VCaP (cell line): ENCODE results near the gene RBPJL.
A peak's percentile ranks its signal among the peaks of the same experiment; 100 is the strongest.

Experiments used
- H3K27ac ChIP-seq: fragments of 450-650 bp; 2 replicates; pipeline ENCODE4 v1.5.1; 2017
- TF ChIP-seq, protein P1 (sequence below): fragments of 450-650 bp; conservative IDR thresholded peaks from 2 replicates; pipeline ENCODE4 v1.5.1; 2017; ENCODE audit warnings: mild to moderate bottlenecking, moderate library complexity

The RBPJL gene, protein sequence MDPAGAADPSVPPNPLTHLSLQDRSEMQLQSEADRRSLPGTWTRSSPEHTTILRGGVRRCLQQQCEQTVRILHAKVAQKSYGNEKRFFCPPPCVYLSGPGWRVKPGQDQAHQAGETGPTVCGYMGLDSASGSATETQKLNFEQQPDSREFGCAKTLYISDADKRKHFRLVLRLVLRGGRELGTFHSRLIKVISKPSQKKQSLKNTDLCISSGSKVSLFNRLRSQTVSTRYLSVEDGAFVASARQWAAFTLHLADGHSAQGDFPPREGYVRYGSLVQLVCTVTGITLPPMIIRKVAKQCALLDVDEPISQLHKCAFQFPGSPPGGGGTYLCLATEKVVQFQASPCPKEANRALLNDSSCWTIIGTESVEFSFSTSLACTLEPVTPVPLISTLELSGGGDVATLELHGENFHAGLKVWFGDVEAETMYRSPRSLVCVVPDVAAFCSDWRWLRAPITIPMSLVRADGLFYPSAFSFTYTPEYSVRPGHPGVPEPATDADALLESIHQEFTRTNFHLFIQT

DNA sequence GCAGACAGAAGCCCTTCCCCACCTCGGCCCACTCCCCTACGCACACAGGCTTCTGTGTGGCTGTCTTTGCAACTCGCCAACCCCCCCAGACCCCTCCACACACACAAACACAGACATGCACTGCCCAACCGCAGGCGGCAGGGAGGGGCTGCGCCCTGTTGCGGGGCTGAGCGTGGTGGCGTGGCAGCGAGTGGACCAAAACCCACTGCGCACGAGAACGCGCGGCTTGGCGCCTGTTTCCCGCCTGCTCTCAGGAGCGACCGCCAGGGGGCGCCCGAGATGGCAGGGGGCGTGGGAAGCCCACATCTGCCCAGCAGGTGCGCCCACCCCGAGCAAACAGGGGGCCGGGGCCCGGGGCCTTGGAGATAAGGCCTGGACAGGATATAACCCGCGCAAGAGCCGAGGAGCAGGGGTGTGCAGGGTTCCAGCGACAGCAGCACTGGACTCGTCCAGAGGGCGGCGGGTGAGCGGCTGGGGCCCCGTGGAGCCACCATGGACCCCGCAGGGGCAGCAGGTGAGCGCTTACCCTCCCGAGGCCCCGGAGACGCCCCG, at the start of gene RBPJL:
RBPJL (plus strand) TSS at position 410 of the 552 bp plus-strand sequence; CDS start at position 493, 83 bp downstream.
- TF ChIP-seq, protein P1, sequence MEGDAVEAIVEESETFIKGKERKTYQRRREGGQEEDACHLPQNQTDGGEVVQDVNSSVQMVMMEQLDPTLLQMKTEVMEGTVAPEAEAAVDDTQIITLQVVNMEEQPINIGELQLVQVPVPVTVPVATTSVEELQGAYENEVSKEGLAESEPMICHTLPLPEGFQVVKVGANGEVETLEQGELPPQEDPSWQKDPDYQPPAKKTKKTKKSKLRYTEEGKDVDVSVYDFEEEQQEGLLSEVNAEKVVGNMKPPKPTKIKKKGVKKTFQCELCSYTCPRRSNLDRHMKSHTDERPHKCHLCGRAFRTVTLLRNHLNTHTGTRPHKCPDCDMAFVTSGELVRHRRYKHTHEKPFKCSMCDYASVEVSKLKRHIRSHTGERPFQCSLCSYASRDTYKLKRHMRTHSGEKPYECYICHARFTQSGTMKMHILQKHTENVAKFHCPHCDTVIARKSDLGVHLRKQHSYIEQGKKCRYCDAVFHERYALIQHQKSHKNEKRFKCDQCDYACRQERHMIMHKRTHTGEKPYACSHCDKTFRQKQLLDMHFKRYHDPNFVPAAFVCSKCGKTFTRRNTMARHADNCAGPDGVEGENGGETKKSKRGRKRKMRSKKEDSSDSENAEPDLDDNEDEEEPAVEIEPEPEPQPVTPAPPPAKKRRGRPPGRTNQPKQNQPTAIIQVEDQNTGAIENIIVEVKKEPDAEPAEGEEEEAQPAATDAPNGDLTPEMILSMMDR: peak; percentile 54
- H3K27ac ChIP-seq: no peak within 1 kb of the TSS

DNA sequence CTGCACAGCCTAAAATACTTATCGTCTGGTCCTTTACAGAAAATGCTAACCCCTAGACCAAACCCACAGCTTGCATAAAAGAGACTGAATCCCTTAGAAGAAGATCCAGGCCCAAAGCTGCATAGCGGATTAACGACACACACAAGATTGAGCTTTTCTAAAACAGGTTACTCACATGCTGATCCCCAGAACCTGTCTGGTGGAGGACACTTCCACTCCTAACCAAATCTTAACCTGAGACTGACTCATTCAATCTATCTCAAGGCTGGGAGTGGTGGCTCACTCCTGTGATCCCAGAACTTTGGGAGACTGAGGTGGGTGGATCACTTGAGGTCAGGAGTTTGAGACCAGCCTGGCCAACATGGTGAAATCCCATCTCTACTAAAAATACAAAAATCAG, 49.5 kb upstream of the RBPJL start:
- TF ChIP-seq, protein P1: no peak
- H3K27ac ChIP-seq: no peak overlapping the region

DNA sequence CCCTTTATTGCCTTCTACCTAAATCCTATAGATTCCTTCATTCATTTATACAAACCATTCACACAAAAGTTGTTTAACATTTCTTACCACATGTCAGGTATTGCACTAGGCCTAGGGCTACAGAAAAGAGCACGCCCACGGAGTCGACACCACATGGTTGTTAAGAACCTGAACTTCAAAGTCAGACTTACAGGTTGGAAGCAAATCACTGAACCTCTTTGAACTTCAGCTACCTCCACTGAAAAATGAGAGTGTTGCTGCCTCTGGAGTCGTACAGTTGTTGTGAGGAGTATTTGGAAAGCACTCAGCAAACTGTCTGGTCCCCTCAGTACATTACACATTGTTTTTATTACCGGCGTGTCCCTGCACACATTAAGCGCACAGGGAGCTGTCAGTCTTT, 48.9 kb upstream of the RBPJL start:
- TF ChIP-seq, protein P1: no peak
- no peak overlapping the region for H3K27ac ChIP-seq

DNA sequence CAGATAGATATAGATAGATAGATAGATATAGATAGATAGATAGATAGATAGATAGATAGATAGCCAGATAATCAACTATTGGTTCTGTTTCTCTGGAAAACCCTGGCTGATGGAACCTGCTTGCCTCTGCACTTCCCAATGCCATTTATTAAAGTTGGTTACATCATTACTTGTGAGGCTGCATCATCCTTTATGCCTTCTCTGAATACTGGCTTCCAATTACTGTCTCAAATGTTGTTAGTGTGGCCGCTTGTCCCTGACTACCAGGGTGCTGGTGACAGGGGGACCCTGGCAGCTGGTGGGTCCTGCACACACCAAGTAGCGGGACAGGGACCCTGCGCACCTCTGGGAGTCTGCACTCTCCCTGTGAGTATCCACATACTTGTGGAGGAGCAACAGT, 48.4 kb upstream of the RBPJL start:
- TF ChIP-seq, protein P1: no peak
- no peak overlapping the region for H3K27ac ChIP-seq

DNA sequence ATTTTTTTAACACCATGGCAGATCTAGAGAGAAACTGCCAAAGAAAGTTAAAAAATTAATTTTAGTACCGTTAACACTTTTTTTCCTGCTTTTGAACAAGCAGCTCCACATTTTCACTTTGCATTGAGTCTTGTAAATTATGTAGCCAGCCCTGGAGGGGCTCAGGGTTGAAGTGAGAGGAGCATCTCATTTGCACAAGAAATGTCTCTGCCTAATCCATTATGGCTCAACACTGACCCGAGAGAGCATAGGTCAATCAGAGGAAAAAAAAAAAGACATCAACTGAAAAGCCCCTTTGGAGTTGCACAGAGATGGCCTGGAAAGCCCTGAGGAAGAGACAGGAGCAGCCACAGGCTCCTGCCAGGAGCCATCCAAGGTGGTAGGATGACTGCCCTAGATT, 48.0 kb upstream of the RBPJL start:
- TF ChIP-seq, protein P1: no peak
- no peak overlapping the region for H3K27ac ChIP-seq

DNA sequence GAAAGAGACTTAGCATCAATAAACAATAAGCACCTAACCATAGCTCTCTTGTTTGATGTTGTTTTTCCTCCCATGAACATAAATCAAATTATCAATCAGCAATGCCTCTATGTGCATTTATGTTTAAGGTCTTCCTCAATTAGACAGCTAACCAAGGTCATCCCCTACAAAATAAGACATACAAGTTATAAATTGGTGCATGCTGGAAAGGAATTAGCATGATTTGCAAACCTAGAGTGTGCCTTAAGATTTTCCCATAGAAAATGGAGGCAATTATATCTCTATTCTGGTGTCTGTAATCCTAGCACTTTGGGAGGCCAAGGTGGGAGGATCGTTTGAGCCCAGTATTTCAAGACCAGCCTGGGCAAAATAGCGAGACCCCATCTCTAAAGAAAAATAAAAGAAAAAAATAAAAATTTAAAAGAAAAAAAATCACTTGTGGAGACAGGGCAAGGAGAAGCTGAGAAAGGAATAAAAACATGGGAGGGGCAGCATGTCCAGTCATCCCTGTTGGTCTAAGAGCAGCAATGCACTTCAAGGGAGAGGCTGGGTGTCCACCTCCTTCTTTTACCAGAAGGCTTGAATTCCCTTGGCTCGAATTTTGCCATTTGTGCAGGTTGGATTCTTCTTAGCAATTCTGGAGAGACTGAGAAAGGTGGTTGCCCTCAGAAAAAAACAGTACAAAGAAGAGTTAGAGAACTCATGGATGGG, 42.9 kb upstream of the RBPJL start:
- TF ChIP-seq, protein P1: no peak

DNA sequence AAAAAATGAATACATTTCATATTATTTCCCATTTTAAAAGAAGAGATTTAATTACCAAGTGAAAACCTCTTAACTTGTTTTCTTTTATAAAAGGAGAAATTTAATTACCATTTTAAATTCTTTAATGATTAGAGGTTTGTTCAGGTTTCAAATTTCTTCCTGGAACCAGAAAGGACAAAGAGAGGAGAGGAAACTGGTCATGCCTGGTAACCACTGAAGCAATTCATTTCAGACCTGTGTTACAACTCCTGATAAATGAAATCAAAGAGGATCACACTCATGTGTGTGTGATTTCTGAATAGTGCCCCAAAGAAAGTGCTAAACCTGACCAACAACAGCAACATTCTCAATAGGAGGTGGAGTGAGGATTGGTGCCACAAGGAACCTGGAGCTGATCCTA, 39.7 kb upstream of the RBPJL start:
- H3K27ac ChIP-seq: peak overlapping the region; percentile 69
- TF ChIP-seq, protein P1: no peak

More for the DNA sequence above, 42.9 kb upstream of the RBPJL start:
- H3K27ac ChIP-seq: no peak overlapping the region
